H1 (cell line): ENCODE results near the gene GIT1. TPM values are rescaled to one million over a fixed set of nuclear protein-coding genes. Genes with fewer than 3 reads are reported as not detected.

Experiments used
- CTCF ChIA-PET: fragments of 300-600 bp; sonication (Branson Sonifier 250); formaldehyde crosslinking; loops from one replicate; lab custom pipeline; 2021; ENCODE audit not compliant: partially characterized antibody; lab: Charles Lee
- POLR2A ChIA-PET: fragments of 300-600 bp; sonication (Branson Sonifier 250); formaldehyde crosslinking; loops from one replicate; lab custom pipeline; 2021; ENCODE audit warnings: inconsistent platforms; ENCODE audit not compliant: partially characterized antibody; lab: Charles Lee
- DNase-seq, 2 experiments: peaks; one replicate each; pipeline versions ENCODE4 v3.0.0 to v3.0.0-alpha.2; 2010 to 2022; ENCODE audit warnings: low spot score in 2 of 2, low read depth in 1 of 2, mixed read lengths in 1 of 2
- FAIRE-seq: peaks from 2 replicates; lab custom pipeline; 2011; peaks lifted over from hg19 to GRCh38; lab: Jason Lieb, UNC
- H2AFZ ChIP-seq: 2 replicates; pipeline ENCODE4 v1.8.1; 2012; ENCODE audit warnings: low read length, inconsistent platforms
- H2AK5ac ChIP-seq: 2 replicates; pipeline ENCODE4 v1.6.1; 2013; ENCODE audit warnings: low read depth, low read length
- H2BK120ac ChIP-seq: replicated peaks from 2 replicates; pipeline ENCODE3; 2013; ENCODE audit warnings: low read depth, low read length, inconsistent platforms
- H2BK12ac ChIP-seq: 2 replicates; pipeline ENCODE4 v1.6.1; 2013; ENCODE audit warnings: low read depth, low read length
- H2BK15ac ChIP-seq: 2 replicates; pipeline ENCODE4 v1.6.1; 2013; ENCODE audit warnings: low read length
- H2BK20ac ChIP-seq: 2 replicates; pipeline ENCODE4 v1.6.1; 2013; ENCODE audit warnings: low read length
- H2BK5ac ChIP-seq: 2 replicates; pipeline ENCODE4 v1.6.1; 2013; ENCODE audit warnings: low read depth, low read length
- H3K14ac ChIP-seq: 2 replicates; pipeline ENCODE4 v1.6.1; 2013; ENCODE audit warnings: inconsistent platforms; ENCODE audit not compliant: insufficient read length
- H3K18ac ChIP-seq: 2 replicates; pipeline ENCODE4 v1.6.1; 2013; ENCODE audit warnings: low read length; ENCODE audit errors: extremely low read depth
- H3K23ac ChIP-seq: 2 replicates; pipeline ENCODE4 v1.6.1; 2013; ENCODE audit warnings: inconsistent platforms; ENCODE audit not compliant: insufficient read length
- H3K23me2 ChIP-seq: 2 replicates; pipeline ENCODE4 v1.6.1; 2013; ENCODE audit warnings: low read depth, low read length
- H3K27ac ChIP-seq: 2 replicates; pipeline ENCODE4 v1.6.1; 2011; ENCODE audit warnings: low read depth, low read length, inconsistent platforms
- H3K27me3 ChIP-seq, 4 experiments: replicated peaks in 1 of 4; 1 replicate in 1 of 4; 2 replicates in 3 of 4; pipeline versions ENCODE4 v1.6.1 to v1.8.1; 2011 to 2013; ENCODE audit warnings: low read length in 3 of 4, mild to moderate bottlenecking in 3 of 4, inconsistent platforms in 2 of 4, mixed read lengths in 2 of 4, moderate library complexity in 1 of 4; ENCODE audit not compliant: control insufficient read depth in 3 of 4, insufficient read depth in 3 of 4; ENCODE audit errors: extremely low read depth in 1 of 4
- H3K36me3 ChIP-seq, 4 experiments: 2 replicates each; pipeline versions ENCODE4 v1.6.1 to v1.8.1; 2011 to 2013; ENCODE audit warnings: mild to moderate bottlenecking in 4 of 4, low read length in 3 of 4, moderate library complexity in 2 of 4, control low read depth in 1 of 4, inconsistent platforms in 1 of 4; ENCODE audit not compliant: insufficient read depth in 4 of 4, control insufficient read depth in 2 of 4
- H3K4ac ChIP-seq: replicated peaks from 2 replicates; pipeline ENCODE3; 2013; ENCODE audit warnings: low read length, low read depth, mixed read lengths, inconsistent platforms; ENCODE audit not compliant: insufficient read length
- H3K4me1 ChIP-seq, 4 experiments: replicated peaks in 1 of 4; 1 replicate in 1 of 4; 2 replicates in 3 of 4; pipeline versions ENCODE4 v1.6.1 to v1.8.1; 2011 to 2013; ENCODE audit warnings: low read length in 3 of 4, inconsistent platforms in 2 of 4, mixed read lengths in 1 of 4; ENCODE audit not compliant: insufficient read depth in 4 of 4, control insufficient read depth in 3 of 4
- H3K4me2 ChIP-seq, 2 experiments: 2 replicates each; pipeline versions ENCODE4 v1.6.1 to v1.8.1; 2011 to 2013; ENCODE audit warnings: low read depth in 2 of 2, low read length in 2 of 2, control low read depth in 1 of 2, inconsistent platforms in 1 of 2, mild to moderate bottlenecking in 1 of 2; ENCODE audit not compliant: insufficient read depth in 1 of 2
- H3K4me3 ChIP-seq, 4 experiments: fragments of 200-600, 300-600 bp in 1 of 4; sonication (generic), shearing (Covaris generic), sonication (Bioruptor Twin) in 1 of 4; 2 replicates each; pipeline versions ENCODE4 v1.5.1 to v1.8.1; 2011 to 2016; ENCODE audit warnings: low read length in 4 of 4, low read depth in 3 of 4, control low read depth in 2 of 4, inconsistent platforms in 2 of 4, mild to moderate bottlenecking in 2 of 4, mixed read lengths in 1 of 4, moderate library complexity in 1 of 4; ENCODE audit not compliant: insufficient read depth in 2 of 4; ENCODE audit errors: extremely low read depth in 1 of 4
- H3K56ac ChIP-seq: replicated peaks from 2 replicates; pipeline ENCODE3; 2013; ENCODE audit warnings: low read depth, mild to moderate bottlenecking, mixed read lengths, low read length, inconsistent platforms; ENCODE audit not compliant: insufficient read length
- H3K79me1 ChIP-seq: 2 replicates; pipeline ENCODE4 v1.6.1; 2013; ENCODE audit warnings: low read depth, low read length, control low read depth
- H3K79me2 ChIP-seq, 2 experiments: 2 replicates each; pipeline versions ENCODE4 v1.6.1 to v1.8.1; 2012 to 2013; ENCODE audit warnings: low read length in 2 of 2, mild to moderate bottlenecking in 2 of 2, inconsistent platforms in 1 of 2; ENCODE audit not compliant: insufficient read depth in 2 of 2, control insufficient read depth in 1 of 2
- H3K9ac ChIP-seq, 4 experiments: replicated peaks in 1 of 4; 1 replicate in 1 of 4; 2 replicates in 3 of 4; pipeline versions ENCODE4 v1.6.1 to v1.8.1; 2011 to 2013; ENCODE audit warnings: low read depth in 3 of 4, low read length in 3 of 4, control low read depth in 2 of 4, mild to moderate bottlenecking in 2 of 4, moderate library complexity in 2 of 4, inconsistent platforms in 1 of 4; ENCODE audit errors: extremely low read depth in 1 of 4
- H3K9me3 ChIP-seq, 2 experiments: 2 replicates each; pipeline versions ENCODE4 v1.6.1 to v1.8.1; 2012 to 2013; ENCODE audit warnings: mild to moderate bottlenecking in 2 of 2, moderate library complexity in 2 of 2, control low read depth in 1 of 2, inconsistent platforms in 1 of 2, low read depth in 1 of 2, low read length in 1 of 2, mixed read lengths in 1 of 2; ENCODE audit not compliant: insufficient read depth in 2 of 2
- H4K20me1 ChIP-seq, 2 experiments: replicated peaks in 1 of 2; 2 replicates each; pipeline versions ENCODE3 to v1.8.1; 2011 to 2013; ENCODE audit warnings: inconsistent platforms in 2 of 2, low read length in 2 of 2, mild to moderate bottlenecking in 1 of 2; ENCODE audit not compliant: insufficient read depth in 2 of 2, control insufficient read depth in 1 of 2
- H4K5ac ChIP-seq: 2 replicates; pipeline ENCODE4 v1.6.1; 2013; ENCODE audit warnings: low read length, low read depth, mixed read lengths, inconsistent platforms; ENCODE audit not compliant: insufficient read length
- H4K8ac ChIP-seq: 2 replicates; pipeline ENCODE4 v1.8.0; 2013; ENCODE audit warnings: mild to moderate bottlenecking, moderate library complexity, low read length, inconsistent platforms; ENCODE audit not compliant: insufficient read depth; ENCODE audit errors: extremely low read depth
- H4K91ac ChIP-seq: replicated peaks from 2 replicates; pipeline ENCODE3; 2013; ENCODE audit warnings: low read length, mixed read lengths, inconsistent platforms; ENCODE audit not compliant: insufficient read length
- JUN ChIP-seq: IDR thresholded peaks from 2 replicates; pipeline ENCODE4 v1.6.1; 2011; ENCODE audit warnings: low read depth, mild to moderate bottlenecking, improper control_type of control experiment, low read length
- PHF8 ChIP-seq: fragments of 200-600 bp; sonication (generic); conservative IDR thresholded peaks from 2 replicates; pipeline ENCODE4 v1.7.1; 2012; ENCODE audit warnings: low read depth, mild to moderate bottlenecking, inconsistent platforms, low read length, moderate library complexity
- POLR2A ChIP-seq, 2 experiments: IDR thresholded peaks; 1 replicate in 1 of 2; 2 replicates in 1 of 2; pipeline ENCODE4 v1.6.1; 2011; ENCODE audit warnings: low read depth in 2 of 2, low read length in 2 of 2, mild to moderate bottlenecking in 2 of 2; ENCODE audit errors: control extremely low read depth in 1 of 2
- SAP30 ChIP-seq: fragments of 300-600 bp; sonication (generic); IDR thresholded peaks from 2 replicates; pipeline ENCODE4 v1.7.1; 2012; ENCODE audit warnings: low read length, moderate library complexity, mild to moderate bottlenecking, inconsistent platforms; ENCODE audit not compliant: insufficient read depth, insufficient replicate concordance
- WGBS, 2 experiments: shearing (Covaris generic) in 1 of 2; methylation state at CpG; one replicate each; pipeline versions ENCODE4 v1.1.6 to v1.1.7; 2013 to 2015; ENCODE audit warnings: low lambda C conversion rate in 2 of 2, mixed read lengths in 2 of 2, inconsistent platforms in 1 of 2, low coverage in 1 of 2, missing lambda C conversion rate in 1 of 2; ENCODE audit not compliant: insufficient replicate concordance in 2 of 2, insufficient coverage in 1 of 2, insufficient read length in 1 of 2; ENCODE audit errors: extremely low coverage in 1 of 2, missing lambda C conversion rate in 1 of 2; 5-methylcytosine and 5-hydroxymethylcytosine counted together
- polyA plus RNA-seq, 7 experiments: library from polyadenylated mRNA; depleted of rRNA in 3 of 7; stranded (reverse) in 5 of 7; unstranded in 2 of 7; fragments of >200 nt in 5 of 7; fragments of 200-250 nt in 2 of 7; gene quantifications; 1 replicate in 5 of 7; 2 replicates in 1 of 7; 4 replicates in 1 of 7; pipeline versions ENCODE4 v1.2.1 to v1.2.3, GENCODE V29; 2011 to 2013; ENCODE audit warnings: missing spikeins in 2 of 7, mixed read lengths in 2 of 7
- total RNA-seq: library from RNA; stranded (reverse); fragmentation: NEBNext Ultra II Directional; extraction: Animal tissue kit (Norgen Biotek cat#: 25700); gene quantifications from 2 replicates; pipeline ENCODE4 v1.2.1, GENCODE V29; 2021

The GIT1 gene
- total and polyA plus RNA-seq, 2 of the 8 experiments (the other 6 are each of a cell fraction or from before 2014, with no cell fraction given): 62.4 to 63.0 TPM

- H2AFZ ChIP-seq: no peak overlapping the region
- H3K4me1 ChIP-seq: peaks cover 10 to 25% (median 17%) of the 10 kb centered on the region in 4 experiments
- H3K79me2 ChIP-seq: no peaks in the 10 kb centered on the region
- H4K91ac ChIP-seq: no peak overlapping the region
- H3K4me2 ChIP-seq: no peak overlapping the region
- H3K9ac ChIP-seq: no peak overlapping the region
- H4K8ac ChIP-seq: no peak overlapping the region
- H2BK12ac ChIP-seq: no peak overlapping the region
- ChIA-PET POLR2A (interaction anchor here (1.6 kb wide), 1 partner anchor 20 kb away, joined by 4 read pairs; no protein-coding TSS in a partner anchor), CTCF (interaction anchor here (0.8 to 12.8 kb wide), 5 partner anchors 11 to 43 kb away, joined by 3 to 99 read pairs (median 6); partner anchors contain the start of genes ABHD15, ANKRD13B and TP53I13)
- peaks cover 11% of the 10 kb centered on the region for H3K23me2 ChIP-seq
- no peak overlapping the region for H3K56ac ChIP-seq
- H2BK15ac ChIP-seq: no peak overlapping the region
- DNase-seq (no peak), FAIRE-seq (no peak)
- no peak overlapping the region for H3K18ac ChIP-seq
- no peak overlapping the region for H2BK20ac ChIP-seq
- no peak overlapping the region for H2AK5ac ChIP-seq
- no peak overlapping the region for H3K23ac ChIP-seq
- peaks cover 10 to 31% (median 24%) of the 10 kb centered on the region in 4 experiments for H3K27me3 ChIP-seq
- WGBS, 2 experiments: 93% methylated on average over 11 of the region's 11 CpGs; no CpG with 5 or more reads in 1 of the 2 experiments
- peaks cover 5% of the 10 kb centered on the region in 2 experiments for H4K20me1 ChIP-seq
- H3K36me3 ChIP-seq: peaks cover 0 to 7% (median 0%) of the 10 kb centered on the region in 4 experiments; a peak in 1 of 8 replicates
- peaks cover 2% of the 10 kb centered on the region; the same call in 1 of the 2 replicates for H3K79me1 ChIP-seq
- no peak overlapping the region for H3K14ac ChIP-seq
- H3K4ac ChIP-seq: no peak overlapping the region
- H2BK5ac ChIP-seq: no peak overlapping the region
- H4K5ac ChIP-seq: no peak overlapping the region
- no peak overlapping the region for H3K27ac ChIP-seq
- no peak overlapping the region for H3K4me3 ChIP-seq
- H2BK120ac ChIP-seq: no peak overlapping the region
- H3K9me3 ChIP-seq: peaks cover 0 to 11% of the 10 kb centered on the region in 2 experiments; a peak in 1 of 4 replicates
- TF ChIP-seq PHF8 (no peak), SAP30 (no peak), JUN (no peak), POLR2A (IDR thresholded peaks at IDR 0.05; ENCODE audit: control extremely low read depth in 1 of 2, low read depth in 2 of 2, low read length in 2 of 2) (no peak)
Measured at GRCh38 chr17:29611351-29612093, 22.1 kb upstream of the GIT1 start.
